A673 (cell line): ENCODE measurements around the gene C8G. TPM values are rescaled to one million over a fixed set of nuclear protein-coding genes. Genes with fewer than 3 reads are reported as not detected.

Experiments
- BruUV-seq: library from RNA; stranded (reverse); fragments of 400-500 nt; replicated peaks from 2 replicates; lab custom pipeline; 2021; lab: Mats Ljungman, UMichigan
- CTCF ChIA-PET: fragments of 300-600 bp; sonication (Branson Sonifier 250); formaldehyde crosslinking; loops from one replicate; lab custom pipeline; 2022; ENCODE audit warnings: antibody characterized with exemption; lab: Charles Lee
- POLR2A ChIA-PET: fragments of 300-600 bp; sonication (Branson Sonifier 250); formaldehyde crosslinking; loops from one replicate; lab custom pipeline; 2022; ENCODE audit warnings: antibody characterized with exemption; ENCODE audit not compliant: low non-redundant PET; lab: Charles Lee
- DNase-seq: peaks from one replicate; pipeline ENCODE4 v3.0.0-alpha.2; 2015; ENCODE audit warnings: low spot score
- H3K27ac ChIP-seq: fragments of 200-600 bp; sonication (generic); 2 replicates; pipeline ENCODE4 v1.5.1; 2016; ENCODE audit warnings: mixed run types, low read depth, mild to moderate bottlenecking, mixed read lengths, antibody characterized with exemption, low read length; ENCODE audit not compliant: poor library complexity, severe bottlenecking
- H3K27me3 ChIP-seq: fragments of 200-600 bp; sonication (generic); replicated peaks from 2 replicates; pipeline ENCODE4 v1.6.1; 2017; ENCODE audit warnings: mixed run types, low read depth, mild to moderate bottlenecking, mixed read lengths, antibody characterized with exemption, low read length; ENCODE audit not compliant: insufficient read depth, poor library complexity
- H3K36me3 ChIP-seq: fragments of 200-600 bp; sonication (generic); 2 replicates; pipeline ENCODE4 v1.6.1; 2016; ENCODE audit warnings: mixed run types, mild to moderate bottlenecking, mixed read lengths, antibody characterized with exemption, low read length; ENCODE audit not compliant: insufficient read depth, poor library complexity, severe bottlenecking
- H3K4me1 ChIP-seq: fragments of 200-600 bp; sonication (generic); 2 replicates; pipeline ENCODE4 v1.6.1; 2017; ENCODE audit warnings: mixed run types, mild to moderate bottlenecking, mixed read lengths, antibody characterized with exemption, low read length; ENCODE audit not compliant: insufficient read depth, poor library complexity, severe bottlenecking
- H3K4me3 ChIP-seq: fragments of 200-600 bp; sonication (generic); 2 replicates; pipeline ENCODE4 v1.5.1; 2016; ENCODE audit warnings: low read depth, mixed run types, mild to moderate bottlenecking, mixed read lengths, low read length; ENCODE audit not compliant: poor library complexity, severe bottlenecking
- H3K9me3 ChIP-seq: fragments of 200-600 bp; sonication (generic); 2 replicates; pipeline ENCODE4 v1.6.1; 2016; ENCODE audit warnings: mixed run types, low read depth, mild to moderate bottlenecking, mixed read lengths, antibody characterized with exemption, low read length; ENCODE audit not compliant: poor library complexity, severe bottlenecking
- EZH2 ChIP-seq: fragments of 200-600 bp; sonication (generic); IDR thresholded peaks from 2 replicates; pipeline ENCODE4 v1.6.1; 2017; ENCODE audit warnings: borderline replicate concordance, low read depth, mild to moderate bottlenecking, mixed read lengths, antibody characterized with exemption, low read length; ENCODE audit not compliant: poor library complexity, severe bottlenecking
- intact Hi-C: fragments of 100-400 bp; cut with micrococcal nuclease; formaldehyde crosslinking; loops from one replicate; pipeline ENCODE4 v1.10.0; 2022; ENCODE audit not compliant: unreplicated experiment
- total RNA-seq: library from RNA; stranded (reverse); gene quantifications from 2 replicates; pipeline ENCODE4 v1.2.3, GENCODE V29; 2021
- TF ChIP-seq, protein P1 (sequence below): fragments of 300-800, 200-600 bp; sonication (generic); conservative IDR thresholded peaks from 2 replicates; pipeline ENCODE4 v1.5.1; 2017; ENCODE audit warnings: low read depth, mild to moderate bottlenecking, antibody characterized with exemption, low read length, moderate library complexity, mixed read lengths

Gene C8G
- total RNA-seq, 1 experiment from 2014 or later: 0.75 TPM

DNA sequence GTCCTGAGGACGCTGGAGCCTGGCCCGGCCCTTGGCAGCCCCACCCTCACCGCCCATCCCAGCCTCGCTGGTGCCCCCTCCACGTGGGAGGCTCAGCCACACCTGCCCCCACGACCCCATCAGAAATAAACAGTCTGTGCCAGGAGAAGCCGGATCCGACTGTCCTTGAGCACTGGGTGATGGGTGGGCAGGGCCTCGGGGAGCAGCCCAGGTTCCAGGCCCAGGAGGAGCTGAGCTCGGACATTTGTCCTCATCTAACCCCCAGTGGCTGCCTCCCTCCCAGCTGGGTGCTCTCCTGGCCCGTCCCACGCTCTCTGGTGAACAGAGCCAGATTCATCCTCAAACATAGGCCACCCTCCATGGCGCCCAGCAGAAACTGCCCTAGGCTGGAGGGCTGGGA lies 27.7 kb downstream of the C8G start:
- TF ChIP-seq EZH2: no peak
- TF ChIP-seq, protein P1, sequence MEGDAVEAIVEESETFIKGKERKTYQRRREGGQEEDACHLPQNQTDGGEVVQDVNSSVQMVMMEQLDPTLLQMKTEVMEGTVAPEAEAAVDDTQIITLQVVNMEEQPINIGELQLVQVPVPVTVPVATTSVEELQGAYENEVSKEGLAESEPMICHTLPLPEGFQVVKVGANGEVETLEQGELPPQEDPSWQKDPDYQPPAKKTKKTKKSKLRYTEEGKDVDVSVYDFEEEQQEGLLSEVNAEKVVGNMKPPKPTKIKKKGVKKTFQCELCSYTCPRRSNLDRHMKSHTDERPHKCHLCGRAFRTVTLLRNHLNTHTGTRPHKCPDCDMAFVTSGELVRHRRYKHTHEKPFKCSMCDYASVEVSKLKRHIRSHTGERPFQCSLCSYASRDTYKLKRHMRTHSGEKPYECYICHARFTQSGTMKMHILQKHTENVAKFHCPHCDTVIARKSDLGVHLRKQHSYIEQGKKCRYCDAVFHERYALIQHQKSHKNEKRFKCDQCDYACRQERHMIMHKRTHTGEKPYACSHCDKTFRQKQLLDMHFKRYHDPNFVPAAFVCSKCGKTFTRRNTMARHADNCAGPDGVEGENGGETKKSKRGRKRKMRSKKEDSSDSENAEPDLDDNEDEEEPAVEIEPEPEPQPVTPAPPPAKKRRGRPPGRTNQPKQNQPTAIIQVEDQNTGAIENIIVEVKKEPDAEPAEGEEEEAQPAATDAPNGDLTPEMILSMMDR: no peak
- no TSS peak for BruUV-seq
- H3K9me3 ChIP-seq: no peaks in the 10 kb centered on the region
- H3K27me3 ChIP-seq: no peaks in the 10 kb centered on the region
- H3K4me1 ChIP-seq: no peaks in the 10 kb centered on the region
- H3K4me3 ChIP-seq: no peak overlapping the region
- no peak for DNase-seq
- no peak overlapping the region for H3K27ac ChIP-seq
- intact Hi-C loops: no loop called here
- H3K36me3 ChIP-seq: no peaks in the 10 kb centered on the region
- ChIA-PET CTCF (no interaction called here), POLR2A (no interaction called here)

DNA sequence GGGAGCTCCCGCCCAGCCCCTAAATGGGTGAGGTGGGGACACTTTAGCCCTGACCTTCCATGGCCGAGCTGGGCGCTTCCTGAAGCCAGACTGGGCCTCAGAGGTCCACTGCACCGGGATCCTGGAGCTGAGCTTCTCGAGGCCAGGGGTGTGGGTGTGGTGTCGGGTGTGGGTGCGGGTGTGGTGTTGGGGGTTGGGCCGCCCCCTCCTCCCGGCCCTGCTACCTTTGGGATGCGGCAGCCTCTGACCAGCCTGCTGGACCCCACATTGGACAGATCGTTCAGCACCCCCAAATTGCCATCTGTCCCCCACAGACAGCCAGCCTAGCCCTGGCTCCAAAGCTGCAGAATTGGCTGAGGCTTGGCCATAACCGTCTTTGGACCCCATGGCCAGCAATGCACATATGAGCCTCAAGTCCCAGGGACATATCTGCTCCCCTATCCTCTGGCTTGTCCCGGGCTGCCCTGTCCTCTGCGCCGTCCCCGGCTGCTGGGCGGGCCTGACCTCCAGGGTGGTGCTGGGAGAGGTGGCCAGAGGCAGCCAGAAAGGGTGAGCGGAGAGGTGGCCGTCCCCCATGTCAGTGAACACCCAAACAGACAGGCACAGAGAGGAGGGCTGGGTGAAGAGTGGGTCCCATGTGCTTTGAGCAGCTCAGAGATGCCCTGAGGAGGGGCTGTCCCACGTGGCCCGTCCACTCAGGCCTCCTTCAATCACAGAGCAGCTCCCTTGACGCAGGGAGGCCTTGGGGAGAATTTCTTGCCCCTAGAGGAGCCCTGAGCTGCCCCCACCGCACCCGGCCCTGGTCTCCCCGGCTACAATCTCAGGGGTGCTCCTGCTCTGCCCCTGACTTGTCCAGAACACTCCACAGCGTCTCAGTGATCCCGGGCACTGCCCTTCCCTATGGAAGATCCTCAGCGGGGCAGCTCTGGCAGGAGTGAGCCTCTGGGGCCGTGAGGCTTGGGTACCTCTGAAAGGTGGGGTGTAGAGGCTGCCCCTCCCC lies 28.9 kb downstream of the C8G start:
- H3K27me3 ChIP-seq: no peaks in the 10 kb centered on the region
- no peaks in the 10 kb centered on the region for H3K4me1 ChIP-seq
- intact Hi-C loops: no loop called here
- POLR2A ChIA-PET: no interaction called here
- H3K27ac ChIP-seq: no peak overlapping the region
- H3K4me3 ChIP-seq: no peak overlapping the region
- TF ChIP-seq EZH2: no peak
- TF ChIP-seq, protein P1: no peak
- H3K36me3 ChIP-seq: no peaks in the 10 kb centered on the region
- no TSS peak for BruUV-seq
- DNase-seq: no peak
- CTCF ChIA-PET: interaction anchor here (0.8 kb wide), 1 partner anchor 61 kb away, joined by 3 read pairs; no protein-coding TSS in a partner anchor
- no peaks in the 10 kb centered on the region for H3K9me3 ChIP-seq

DNA sequence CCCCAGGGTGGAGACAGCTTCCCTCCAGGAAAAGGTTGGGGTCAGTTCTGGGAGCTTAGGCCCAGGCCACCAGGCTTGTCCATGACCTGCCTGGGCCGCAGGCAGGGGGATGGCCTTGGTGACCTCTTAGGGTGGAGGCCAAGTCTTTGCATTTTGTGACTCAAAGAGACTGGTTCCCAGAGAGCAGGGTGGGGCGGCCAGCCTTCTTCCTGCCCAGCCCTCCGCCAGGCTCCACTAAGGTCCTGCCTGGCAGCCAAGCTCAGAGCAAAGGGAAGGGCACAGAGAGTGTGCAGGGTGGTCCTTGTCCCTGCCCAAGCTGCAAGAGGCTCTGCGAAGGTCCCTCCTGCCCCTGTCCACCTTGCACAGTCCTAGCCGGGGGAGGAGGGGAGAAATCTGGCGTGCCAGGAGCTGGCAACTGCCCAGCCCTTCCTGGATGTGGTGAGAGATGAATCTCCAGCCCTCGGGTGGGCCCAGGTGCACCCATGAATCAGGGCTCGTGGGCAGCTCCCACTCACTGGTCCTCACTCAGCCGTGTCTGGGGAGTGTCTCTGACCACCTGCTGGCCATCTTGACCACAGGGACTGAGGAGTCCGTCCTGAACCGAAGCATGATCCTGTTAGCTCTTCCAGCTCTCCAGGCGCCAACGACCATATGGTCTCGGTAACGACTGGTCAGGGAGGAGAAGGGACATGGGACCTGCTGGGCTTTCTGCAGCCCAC lies 29.9 kb downstream of the C8G start:
- Histone ChIP-seq H3K27me3 (no peaks in the 10 kb centered on the region), H3K4me1 (no peaks in the 10 kb centered on the region), H3K36me3 (no peaks in the 10 kb centered on the region), H3K27ac (no peak overlapping the region), H3K4me3 (no peak overlapping the region), H3K9me3 (no peaks in the 10 kb centered on the region)
- no peak for TF ChIP-seq EZH2
- TF ChIP-seq, protein P1: no peak
- CTCF ChIA-PET: interaction anchor here (0.8 kb wide), 1 partner anchor 60 kb away, joined by 3 read pairs; no protein-coding TSS in a partner anchor
- POLR2A ChIA-PET: interaction anchor here (0.6 kb wide), 1 partner anchor 431 kb away, joined by 6 read pairs; no protein-coding TSS in a partner anchor
- no peak for DNase-seq
- no TSS peak for BruUV-seq
- intact Hi-C loops: no loop called here
